Pancreas (tissue), 10 donors: ENCODE measurements around the gene MTX3. TPM values are rescaled to one million over a fixed set of nuclear protein-coding genes. Genes with fewer than 3 reads are reported as not detected.
A peak's percentile ranks its signal among the peaks of the same experiment; 100 is the strongest.

Experiments used
- ATAC-seq, 4 donors: fragments of 200-7000 bp; cut with Tn5 transposase; one replicate each; pipeline versions ENCODE4 v1.8.0 to v1.9.1; 2020; ENCODE audit warnings: mild to moderate bottlenecking in 4 of 4, moderate library complexity in 4 of 4
- DNase-seq, 6 donors: peaks; one replicate each; pipeline ENCODE4 v3.0.0-alpha.2; 2020
- FAIRE-seq: peaks from 2 replicates; lab custom pipeline; 2012; peaks lifted over from hg19 to GRCh38; lab: Jason Lieb, UNC
- H3K27ac ChIP-seq, 4 donors: fragments of 200-600 bp; sonication (generic); 1 replicate in 3 of 4; 2 replicates in 1 of 4; pipeline versions ENCODE4 v1.5.0 to v1.8.0; 2020
- H3K27me3 ChIP-seq, 4 donors: fragments of 200-600 bp; one replicate each; pipeline ENCODE4 v1.8.0; 2021
- H3K36me3 ChIP-seq, 3 donors: fragments of 200-600 bp; sonication (generic) in 1 of 3; one replicate each; pipeline versions ENCODE4 v1.5.0 to v1.8.0; 2020 to 2021
- H3K4me1 ChIP-seq, 3 donors: fragments of 200-600 bp; one replicate each; pipeline ENCODE4 v1.8.0; 2021
- H3K4me3 ChIP-seq, 4 donors: fragments of 200-600 bp; sonication (generic) in 2 of 4; one replicate each; pipeline versions ENCODE4 v1.5.0 to v1.8.0; 2020 to 2021
- H3K9me3 ChIP-seq, 4 donors: fragments of 200-600 bp; one replicate each; pipeline ENCODE4 v1.8.0; 2021
- WGBS, 2 donors: extraction: QIAGEN DNeasy Blood & Tissue Kit; methylation state at CpG; one replicate each; pipeline ENCODE4 v1.1.7; 2013; 5-methylcytosine and 5-hydroxymethylcytosine counted together
- intact Hi-C, 3 donors: fragments of 100-400 bp; cut with DNase I; formaldehyde crosslinking; loops; one replicate each; pipeline versions ENCODE4 v1.11.1 to v1.14.2; 2022
- polyA plus RNA-seq, 2 donors: library from polyadenylated mRNA; stranded (reverse); fragments of 200-250 nt; gene quantifications; one replicate each; pipeline ENCODE4 v1.2.3, GENCODE V29; 2013
- total RNA-seq, 6 donors: library from RNA; stranded (reverse); fragmentation: NEBNext Ultra II Directional in 4 of 6; extraction: Animal tissue kit (Norgen Biotek cat#: 25700) in 4 of 6; gene quantifications; one replicate each; pipeline versions ENCODE4 v1.2.1 to v1.2.4, GENCODE V29; 2021 to 2023
- TF ChIP-seq, protein P1 (sequence below), 4 donors: fragments of 200-600 bp; sonication (generic) in 3 of 4; IDR thresholded peaks; one replicate each; pipeline versions ENCODE4 v1.5.0 to v1.8.0; 2021; ENCODE audit warnings: antibody characterized with exemption in 4 of 4
- donor health status: healthy with polysubstance abuse.
- donor health status: DM: no; HTN: no; CAD: no; lungs with moderate emphysema.
- donor health status: DM: no; HTN: no; CAD: no.
- donor health status: control.
- donor health status: control.
- donor health status: Bipolar disorder and iron deficiency.
- donor health status: DM: yes; HTN: yes; CAD: no.
- donor health status: DM: no; HTN: no; CAD: no.
- donor health status: DM: no; HTN: no; CAD: no.
- donor health status: DM: yes; HTN: yes; CAD: no.

Gene MTX3
- total and polyA plus RNA-seq, 8 donors: 2.8 to 8.9 (median 6.3) TPM

DNA sequence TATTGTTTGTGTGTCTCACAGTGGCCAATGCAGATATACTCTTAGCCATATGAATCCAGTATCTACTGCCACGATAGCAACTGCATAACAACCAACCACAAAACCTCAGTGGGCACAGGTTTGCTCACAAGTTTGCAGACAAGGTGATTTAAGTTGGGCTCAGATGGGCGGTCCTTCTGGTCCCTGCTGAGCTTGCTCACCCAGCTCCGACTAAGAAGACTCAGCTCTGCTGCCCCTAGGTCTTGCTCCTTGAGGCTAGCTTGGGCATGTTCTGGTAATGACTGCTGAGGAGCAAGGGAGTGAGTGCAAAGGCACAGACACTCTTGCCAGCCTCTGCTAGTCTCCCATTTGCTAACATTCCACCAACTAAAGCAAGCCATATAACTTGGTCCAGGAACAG lies 52.6 kb downstream of the MTX3 start:
- DNase-seq: no peak
- intact Hi-C loops: no loop called here
- no peak for ATAC-seq
- H3K9me3 ChIP-seq: no peaks in the 10 kb centered on the region
- no peak for FAIRE-seq
- WGBS, 2 donors: 92 to 96% methylated on average over 3 of the region's 3 CpGs
- TF ChIP-seq, protein P1, sequence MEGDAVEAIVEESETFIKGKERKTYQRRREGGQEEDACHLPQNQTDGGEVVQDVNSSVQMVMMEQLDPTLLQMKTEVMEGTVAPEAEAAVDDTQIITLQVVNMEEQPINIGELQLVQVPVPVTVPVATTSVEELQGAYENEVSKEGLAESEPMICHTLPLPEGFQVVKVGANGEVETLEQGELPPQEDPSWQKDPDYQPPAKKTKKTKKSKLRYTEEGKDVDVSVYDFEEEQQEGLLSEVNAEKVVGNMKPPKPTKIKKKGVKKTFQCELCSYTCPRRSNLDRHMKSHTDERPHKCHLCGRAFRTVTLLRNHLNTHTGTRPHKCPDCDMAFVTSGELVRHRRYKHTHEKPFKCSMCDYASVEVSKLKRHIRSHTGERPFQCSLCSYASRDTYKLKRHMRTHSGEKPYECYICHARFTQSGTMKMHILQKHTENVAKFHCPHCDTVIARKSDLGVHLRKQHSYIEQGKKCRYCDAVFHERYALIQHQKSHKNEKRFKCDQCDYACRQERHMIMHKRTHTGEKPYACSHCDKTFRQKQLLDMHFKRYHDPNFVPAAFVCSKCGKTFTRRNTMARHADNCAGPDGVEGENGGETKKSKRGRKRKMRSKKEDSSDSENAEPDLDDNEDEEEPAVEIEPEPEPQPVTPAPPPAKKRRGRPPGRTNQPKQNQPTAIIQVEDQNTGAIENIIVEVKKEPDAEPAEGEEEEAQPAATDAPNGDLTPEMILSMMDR (IDR thresholded peaks at IDR 0.05): no peak
- no peaks in the 10 kb centered on the region for H3K36me3 ChIP-seq
- H3K4me1 ChIP-seq: peaks cover 0 to 4% (median 4%) of the 10 kb centered on the region in 3 donors
- H3K4me3 ChIP-seq: no peak overlapping the region
- H3K27me3 ChIP-seq: no peaks in the 10 kb centered on the region
- H3K27ac ChIP-seq: no peak overlapping the region

DNA sequence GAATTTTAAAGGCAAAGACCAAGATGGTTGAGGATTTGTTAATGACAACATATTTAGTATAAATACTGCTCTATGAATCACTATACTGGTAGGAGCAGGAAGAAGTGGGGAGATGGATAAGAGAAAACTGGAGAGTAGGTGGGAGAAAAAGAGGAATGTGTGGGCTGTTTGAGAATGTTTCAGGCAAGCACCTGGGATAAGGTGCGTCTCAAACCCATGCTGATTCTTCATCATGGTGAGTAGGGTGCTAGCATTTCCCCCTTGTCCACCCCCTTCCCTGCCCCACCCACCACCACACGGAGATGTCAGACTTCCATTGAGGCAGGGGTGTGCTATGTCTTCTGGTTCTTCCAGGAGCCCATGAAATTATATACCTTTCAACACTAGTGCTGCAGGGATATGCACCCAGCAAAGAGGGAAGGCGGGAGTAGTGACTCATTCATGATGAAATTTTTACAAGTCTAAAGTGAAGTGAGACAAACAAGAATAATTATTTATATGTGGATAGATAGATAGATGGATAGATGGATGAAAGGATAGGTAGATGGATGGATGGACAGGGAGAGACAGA lies 54.3 kb downstream of the MTX3 start:
- FAIRE-seq (no peak), ATAC-seq (no peak), DNase-seq (no peak)
- H3K4me3 ChIP-seq: no peak overlapping the region
- 83 to 85% methylated on average over 3 of the region's 3 CpGs for WGBS, 2 donors
- no peaks in the 10 kb centered on the region for H3K27me3 ChIP-seq
- no peaks in the 10 kb centered on the region for H3K9me3 ChIP-seq
- no peaks in the 10 kb centered on the region for H3K36me3 ChIP-seq
- intact Hi-C loops: no loop called here
- H3K27ac ChIP-seq: no peak overlapping the region
- TF ChIP-seq, protein P1 (IDR thresholded peaks at IDR 0.05): no peak
- peaks cover 0 to 4% (median 4%) of the 10 kb centered on the region in 3 donors for H3K4me1 ChIP-seq

DNA sequence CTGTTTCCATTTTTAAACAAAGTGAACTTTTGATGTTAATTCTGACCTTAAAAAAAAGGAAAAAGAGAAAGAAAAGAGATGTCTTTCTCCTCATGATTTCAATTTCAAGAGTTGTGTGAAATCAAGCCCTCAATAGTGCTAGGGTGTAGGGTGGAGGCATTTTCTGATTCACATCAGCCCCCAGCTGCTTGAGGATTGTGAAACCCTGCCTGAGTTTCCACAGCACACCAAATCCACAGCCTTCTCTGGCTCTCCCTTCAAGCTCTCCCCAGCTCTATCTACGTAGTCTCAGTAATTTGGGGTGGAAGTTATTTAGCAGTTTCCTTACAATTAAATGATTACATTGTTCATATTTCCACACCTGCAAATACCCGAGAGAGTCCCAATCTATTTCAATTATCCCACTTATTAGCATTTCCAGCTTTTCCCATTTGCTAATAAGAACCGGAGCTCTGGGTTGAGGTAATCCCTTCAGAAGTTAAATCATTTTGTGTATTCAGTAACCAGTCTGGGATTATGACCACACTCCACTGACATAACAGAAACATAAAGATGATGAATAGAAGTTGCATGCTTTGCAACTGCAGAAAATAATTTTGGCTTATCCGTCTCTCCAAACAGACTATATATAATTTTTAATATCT lies 54.9 kb downstream of the MTX3 start:
- Histone ChIP-seq H3K27ac (no peak overlapping the region), H3K9me3 (no peaks in the 10 kb centered on the region), H3K4me3 (no peak overlapping the region), H3K36me3 (no peaks in the 10 kb centered on the region), H3K4me1 (peaks cover 0 to 4% (median 4%) of the 10 kb centered on the region in 3 donors), H3K27me3 (no peaks in the 10 kb centered on the region)
- DNase-seq (peak in 1 of 6 donors; percentile 19), ATAC-seq (peak in 3 of 4 donors; percentile 64 to 70 (median 65)), FAIRE-seq (no peak)
- TF ChIP-seq, protein P1 (IDR thresholded peaks at IDR 0.05): no peak
- 43 to 44% methylated on average over 4 of the region's 4 CpGs for WGBS, 2 donors
- intact Hi-C loops: no loop called here

DNA sequence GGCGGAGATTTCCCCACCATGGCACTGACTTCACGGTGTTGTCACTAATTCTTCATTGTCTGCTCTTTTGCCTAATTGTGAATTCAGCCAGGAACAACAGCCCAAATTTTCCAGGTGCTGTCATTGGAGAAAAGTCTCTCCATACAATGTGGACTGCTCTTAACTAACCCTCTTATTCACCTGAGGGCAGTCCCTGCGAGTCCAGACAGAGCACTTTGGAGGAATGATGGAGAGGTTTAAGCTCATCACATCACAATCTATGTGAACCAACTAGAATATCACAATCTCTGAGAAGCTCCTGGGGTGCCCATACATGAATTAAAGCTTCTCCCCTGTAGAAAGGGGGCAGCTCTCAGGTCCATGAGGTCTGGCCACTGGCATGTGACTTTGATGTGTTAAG lies 56.4 kb downstream of the MTX3 start:
- ATAC-seq: no peak
- FAIRE-seq: no peak
- intact Hi-C loops: no loop called here
- Histone ChIP-seq H3K36me3 (no peaks in the 10 kb centered on the region), H3K27me3 (no peaks in the 10 kb centered on the region), H3K27ac (no peak overlapping the region), H3K4me1 (peaks cover 0 to 4% (median 4%) of the 10 kb centered on the region in 3 donors), H3K9me3 (no peaks in the 10 kb centered on the region), H3K4me3 (no peak overlapping the region)
- 96% methylated on average over 3 of the region's 3 CpGs for WGBS, 2 donors
- TF ChIP-seq, protein P1 (IDR thresholded peaks at IDR 0.05): no peak
- no peak for DNase-seq
